ENCODE results near the gene SATB1. TPM values are rescaled to one million over a fixed set of nuclear protein-coding genes. Genes with fewer than 3 reads are reported as not detected.

Gene SATB1
- total and polyA plus RNA-seq, 2 experiments from 2014 or later = 17.4 to 28.9 TPM

DNA sequence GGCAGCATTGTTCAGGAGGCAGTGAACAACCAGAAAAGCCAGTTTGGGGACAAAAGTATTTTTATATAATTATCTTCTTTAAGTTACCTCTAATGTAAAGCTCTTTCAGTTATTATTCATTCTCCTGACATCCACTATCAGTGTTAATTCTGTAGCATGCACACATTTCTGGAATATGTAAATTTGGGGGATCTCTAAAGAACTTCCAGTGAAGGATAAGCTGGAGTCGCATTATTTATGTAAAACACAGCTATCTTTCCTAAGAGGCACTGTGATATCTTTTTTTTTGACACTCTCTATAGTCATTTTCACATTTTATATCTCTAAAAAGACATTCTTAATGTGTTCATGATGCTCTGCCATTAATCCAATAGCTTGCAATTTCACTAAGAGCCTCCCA lies 26.7 kb downstream of the SATB1 start:
- ATAC-seq (no peak), DNase-seq (ENCODE audit: low spot score) (no peak)
- H3K4me3 Mint-ChIP-seq = no peak overlapping the region
- H3K36me3 ChIP-seq (ENCODE audit: insufficient read depth) = no peaks in the 10 kb centered on the region
- H3K4me1 Mint-ChIP-seq = peaks cover 13% of the 10 kb centered on the region; the same call in 2 of the 3 replicates
- H3K9me3 Mint-ChIP-seq = no peaks in the 10 kb centered on the region; the same call in 2 of the 3 replicates
- H3K9me2 ChIP-seq (ENCODE audit: insufficient read depth) = no peaks in the 10 kb centered on the region
- H3K27me3 ChIP-seq (ENCODE audit: insufficient read depth) = no peaks in the 10 kb centered on the region
- no peak overlapping the region for H2AFZ ChIP-seq
- no peaks in the 10 kb centered on the region for H3K79me2 ChIP-seq (replicated peaks; ENCODE audit: insufficient read depth)
- TF ChIP-seq STAT1 (IDR thresholded peaks at IDR 0.05; ENCODE audit: unreplicated experiment) = no peak
- TF ChIP-seq, protein P1, sequence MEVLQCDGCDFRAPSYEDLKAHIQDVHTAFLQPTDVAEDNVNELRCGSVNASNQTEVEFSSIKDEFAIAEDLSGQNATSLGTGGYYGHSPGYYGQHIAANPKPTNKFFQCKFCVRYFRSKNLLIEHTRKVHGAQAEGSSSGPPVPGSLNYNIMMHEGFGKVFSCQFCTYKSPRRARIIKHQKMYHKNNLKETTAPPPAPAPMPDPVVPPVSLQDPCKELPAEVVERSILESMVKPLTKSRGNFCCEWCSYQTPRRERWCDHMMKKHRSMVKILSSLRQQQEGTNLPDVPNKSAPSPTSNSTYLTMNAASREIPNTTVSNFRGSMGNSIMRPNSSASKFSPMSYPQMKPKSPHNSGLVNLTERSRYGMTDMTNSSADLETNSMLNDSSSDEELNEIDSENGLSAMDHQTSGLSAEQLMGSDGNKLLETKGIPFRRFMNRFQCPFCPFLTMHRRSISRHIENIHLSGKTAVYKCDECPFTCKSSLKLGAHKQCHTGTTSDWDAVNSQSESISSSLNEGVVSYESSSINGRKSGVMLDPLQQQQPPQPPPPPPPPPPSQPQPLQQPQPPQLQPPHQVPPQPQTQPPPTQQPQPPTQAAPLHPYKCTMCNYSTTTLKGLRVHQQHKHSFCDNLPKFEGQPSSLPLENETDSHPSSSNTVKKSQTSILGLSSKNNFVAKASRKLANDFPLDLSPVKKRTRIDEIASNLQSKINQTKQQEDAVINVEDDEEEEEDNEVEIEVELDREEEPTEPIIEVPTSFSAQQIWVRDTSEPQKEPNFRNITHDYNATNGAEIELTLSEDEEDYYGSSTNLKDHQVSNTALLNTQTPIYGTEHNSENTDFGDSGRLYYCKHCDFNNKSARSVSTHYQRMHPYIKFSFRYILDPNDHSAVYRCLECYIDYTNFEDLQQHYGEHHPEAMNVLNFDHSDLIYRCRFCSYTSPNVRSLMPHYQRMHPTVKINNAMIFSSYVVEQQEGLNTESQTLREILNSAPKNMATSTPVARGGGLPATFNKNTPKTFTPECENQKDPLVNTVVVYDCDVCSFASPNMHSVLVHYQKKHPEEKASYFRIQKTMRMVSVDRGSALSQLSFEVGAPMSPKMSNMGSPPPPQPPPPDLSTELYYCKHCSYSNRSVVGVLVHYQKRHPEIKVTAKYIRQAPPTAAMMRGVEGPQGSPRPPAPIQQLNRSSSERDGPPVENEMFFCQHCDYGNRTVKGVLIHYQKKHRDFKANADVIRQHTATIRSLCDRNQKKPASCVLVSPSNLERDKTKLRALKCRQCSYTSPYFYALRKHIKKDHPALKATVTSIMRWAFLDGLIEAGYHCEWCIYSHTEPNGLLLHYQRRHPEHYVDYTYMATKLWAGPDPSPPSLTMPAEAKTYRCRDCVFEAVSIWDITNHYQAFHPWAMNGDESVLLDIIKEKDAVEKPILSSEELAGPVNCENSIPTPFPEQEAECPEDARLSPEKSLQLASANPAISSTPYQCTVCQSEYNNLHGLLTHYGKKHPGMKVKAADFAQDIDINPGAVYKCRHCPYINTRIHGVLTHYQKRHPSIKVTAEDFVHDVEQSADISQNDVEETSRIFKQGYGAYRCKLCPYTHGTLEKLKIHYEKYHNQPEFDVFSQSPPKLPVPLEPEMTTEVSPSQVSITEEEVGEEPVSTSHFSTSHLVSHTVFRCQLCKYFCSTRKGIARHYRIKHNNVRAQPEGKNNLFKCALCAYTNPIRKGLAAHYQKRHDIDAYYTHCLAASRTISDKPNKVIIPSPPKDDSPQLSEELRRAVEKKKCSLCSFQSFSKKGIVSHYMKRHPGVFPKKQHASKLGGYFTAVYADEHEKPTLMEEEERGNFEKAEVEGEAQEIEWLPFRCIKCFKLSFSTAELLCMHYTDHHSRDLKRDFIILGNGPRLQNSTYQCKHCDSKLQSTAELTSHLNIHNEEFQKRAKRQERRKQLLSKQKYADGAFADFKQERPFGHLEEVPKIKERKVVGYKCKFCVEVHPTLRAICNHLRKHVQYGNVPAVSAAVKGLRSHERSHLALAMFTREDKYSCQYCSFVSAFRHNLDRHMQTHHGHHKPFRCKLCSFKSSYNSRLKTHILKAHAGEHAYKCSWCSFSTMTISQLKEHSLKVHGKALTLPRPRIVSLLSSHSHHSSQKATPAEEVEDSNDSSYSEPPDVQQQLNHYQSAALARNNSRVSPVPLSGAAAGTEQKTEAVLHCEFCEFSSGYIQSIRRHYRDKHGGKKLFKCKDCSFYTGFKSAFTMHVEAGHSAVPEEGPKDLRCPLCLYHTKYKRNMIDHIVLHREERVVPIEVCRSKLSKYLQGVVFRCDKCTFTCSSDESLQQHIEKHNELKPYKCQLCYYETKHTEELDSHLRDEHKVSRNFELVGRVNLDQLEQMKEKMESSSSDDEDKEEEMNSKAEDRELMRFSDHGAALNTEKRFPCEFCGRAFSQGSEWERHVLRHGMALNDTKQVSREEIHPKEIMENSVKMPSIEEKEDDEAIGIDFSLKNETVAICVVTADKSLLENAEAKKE (CRISPR knock-in tag; IDR thresholded peaks at IDR 0.05) = no peak
- TF ChIP-seq, protein P2, sequence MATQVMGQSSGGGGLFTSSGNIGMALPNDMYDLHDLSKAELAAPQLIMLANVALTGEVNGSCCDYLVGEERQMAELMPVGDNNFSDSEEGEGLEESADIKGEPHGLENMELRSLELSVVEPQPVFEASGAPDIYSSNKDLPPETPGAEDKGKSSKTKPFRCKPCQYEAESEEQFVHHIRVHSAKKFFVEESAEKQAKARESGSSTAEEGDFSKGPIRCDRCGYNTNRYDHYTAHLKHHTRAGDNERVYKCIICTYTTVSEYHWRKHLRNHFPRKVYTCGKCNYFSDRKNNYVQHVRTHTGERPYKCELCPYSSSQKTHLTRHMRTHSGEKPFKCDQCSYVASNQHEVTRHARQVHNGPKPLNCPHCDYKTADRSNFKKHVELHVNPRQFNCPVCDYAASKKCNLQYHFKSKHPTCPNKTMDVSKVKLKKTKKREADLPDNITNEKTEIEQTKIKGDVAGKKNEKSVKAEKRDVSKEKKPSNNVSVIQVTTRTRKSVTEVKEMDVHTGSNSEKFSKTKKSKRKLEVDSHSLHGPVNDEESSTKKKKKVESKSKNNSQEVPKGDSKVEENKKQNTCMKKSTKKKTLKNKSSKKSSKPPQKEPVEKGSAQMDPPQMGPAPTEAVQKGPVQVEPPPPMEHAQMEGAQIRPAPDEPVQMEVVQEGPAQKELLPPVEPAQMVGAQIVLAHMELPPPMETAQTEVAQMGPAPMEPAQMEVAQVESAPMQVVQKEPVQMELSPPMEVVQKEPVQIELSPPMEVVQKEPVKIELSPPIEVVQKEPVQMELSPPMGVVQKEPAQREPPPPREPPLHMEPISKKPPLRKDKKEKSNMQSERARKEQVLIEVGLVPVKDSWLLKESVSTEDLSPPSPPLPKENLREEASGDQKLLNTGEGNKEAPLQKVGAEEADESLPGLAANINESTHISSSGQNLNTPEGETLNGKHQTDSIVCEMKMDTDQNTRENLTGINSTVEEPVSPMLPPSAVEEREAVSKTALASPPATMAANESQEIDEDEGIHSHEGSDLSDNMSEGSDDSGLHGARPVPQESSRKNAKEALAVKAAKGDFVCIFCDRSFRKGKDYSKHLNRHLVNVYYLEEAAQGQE (IDR thresholded peaks at IDR 0.05; ENCODE audit: unreplicated experiment) = no peak
- no peak overlapping the region; the same call in 1 of the 2 replicates for H3K27ac Mint-ChIP-seq
- no peaks in the 10 kb centered on the region for H3F3A ChIP-seq (replicated peaks; ENCODE audit: low read depth)
- H4K20me1 ChIP-seq (replicated peaks; ENCODE audit: insufficient read depth) = no peaks in the 10 kb centered on the region
- H3K36me3 Mint-ChIP-seq (ENCODE audit: low read depth) = peaks cover 11% of the 10 kb centered on the region
- no peaks in the 10 kb centered on the region for H3K4me1 ChIP-seq (ENCODE audit: insufficient read depth)
- no peak overlapping the region for H3K4me3 ChIP-seq
- no peak overlapping the region for H3K4me2 ChIP-seq
- no peak overlapping the region for H3K27ac ChIP-seq (ENCODE audit: low read depth)
- peaks cover 1% of the 10 kb centered on the region for H3K27me3 Mint-ChIP-seq (ENCODE audit: insufficient read depth, low read depth, poor library complexity)
